AG04450 (cell line): ENCODE results near the gene ARG2. TPM values are rescaled to one million over a fixed set of nuclear protein-coding genes. Genes with fewer than 3 reads are reported as not detected.
A peak's percentile ranks its signal among the peaks of the same experiment; 100 is the strongest.

Experiments
- CTCF ChIA-PET: fragments of 300-600, 350-600 bp; formaldehyde crosslinking; extraction: SDS; loops from one replicate; lab custom pipeline; 2022; ENCODE audit warnings: antibody characterized with exemption, inconsistent platforms; lab: Charles Lee
- POLR2A ChIA-PET: fragments of 350-600 bp; formaldehyde crosslinking; extraction: SDS; loops from one replicate; lab custom pipeline; 2021; ENCODE audit warnings: antibody characterized with exemption, inconsistent platforms; lab: Yijun Ruan, JAX
- DNase-seq: peaks from one replicate; pipeline ENCODE4 v3.0.0-alpha.2; 2011; ENCODE audit warnings: low read depth, low spot score
- H3K27ac ChIP-seq: one replicate; pipeline ENCODE4 v1.5.1; 2012; ENCODE audit warnings: low read depth, low read length, control low read depth
- H3K27me3 ChIP-seq: one replicate; pipeline ENCODE4 v1.6.0; 2012; ENCODE audit warnings: low read length; ENCODE audit not compliant: control insufficient read depth, insufficient read depth
- H3K4me3 ChIP-seq: 2 replicates; pipeline ENCODE4 v1.5.1; 2011; ENCODE audit warnings: mild to moderate bottlenecking, low read depth, low read length, control low read depth
- H3K9me3 ChIP-seq: 2 replicates; pipeline ENCODE4 v1.5.1; 2012; ENCODE audit warnings: low read length; ENCODE audit not compliant: control insufficient read depth, insufficient read depth
- CTCF ChIP-seq: IDR thresholded peaks from 2 replicates; pipeline ENCODE4 v1.5.1; 2011; ENCODE audit warnings: low read depth, low read length, control low read depth, inconsistent platforms
- polyA plus RNA-seq: library from polyadenylated mRNA; depleted of rRNA; stranded (reverse); fragments of >200 nt; gene quantifications from 2 replicates; pipeline ENCODE4 v1.2.3, GENCODE V29; 2011

The ARG2 gene
- polyA plus RNA-seq, 1 experiment, result 2.6 TPM

GRCh38 chr14:67679006-67679405 lies 59.3 kb downstream of the ARG2 start:
- TF ChIP-seq CTCF, result no peak
- no peaks in the 10 kb centered on the region for H3K27me3 ChIP-seq
- H3K9me3 ChIP-seq, result no peaks in the 10 kb centered on the region
- no peak for DNase-seq
- no peak overlapping the region for H3K4me3 ChIP-seq
- ChIA-PET CTCF (interaction anchor here (1.8 kb wide), 1 partner anchor 12 kb away, joined by 6 read pairs; no protein-coding TSS in a partner anchor), POLR2A (no interaction called here)
- no peak overlapping the region for H3K27ac ChIP-seq

GRCh38 chr14:67680121-67680602 lies 60.4 kb downstream of the ARG2 start:
- POLR2A ChIA-PET, result interaction anchor here (1.7 kb wide), 1 partner anchor 15 kb away, joined by 7 read pairs; the partner anchor contains the start of gene RDH11
- peak overlapping the region; percentile 73 for H3K27ac ChIP-seq
- peak; percentile 59 for DNase-seq
- H3K9me3 ChIP-seq, result no peaks in the 10 kb centered on the region
- TF ChIP-seq CTCF, result no peak
- H3K27me3 ChIP-seq, result no peaks in the 10 kb centered on the region
- CTCF ChIA-PET, result interaction anchor here (1.8 to 3.8 kb wide), 2 partner anchors 13 to 24 kb away, joined by 6 to 16 read pairs; no protein-coding TSS in a partner anchor
- no peak overlapping the region for H3K4me3 ChIP-seq

- ChIA-PET CTCF (interaction anchor here (3.8 kb wide), 1 partner anchor 23 kb away, joined by 16 read pairs; no protein-coding TSS in a partner anchor), POLR2A (interaction anchor here (1.7 kb wide), 1 partner anchor 14 kb away, joined by 7 read pairs; the partner anchor contains the start of gene RDH11)
- no peak overlapping the region for H3K4me3 ChIP-seq
- no peak for DNase-seq
- no peaks in the 10 kb centered on the region for H3K9me3 ChIP-seq
- no peak for TF ChIP-seq CTCF
- peak overlapping the region; percentile 73 for H3K27ac ChIP-seq
- no peaks in the 10 kb centered on the region for H3K27me3 ChIP-seq
Observed at GRCh38 chr14:67680941-67681340, 61.2 kb downstream of the ARG2 start.

- no peak for TF ChIP-seq CTCF
- POLR2A ChIA-PET, result no interaction called here
- no peak for DNase-seq
- no peak overlapping the region for H3K27ac ChIP-seq
- CTCF ChIA-PET, result interaction anchor here (0.6 kb wide), 1 partner anchor 324 kb away, joined by 3 read pairs; the partner anchor contains the start of gene ATP6V1D
- H3K4me3 ChIP-seq, result no peak overlapping the region
- H3K9me3 ChIP-seq, result no peaks in the 10 kb centered on the region
- no peaks in the 10 kb centered on the region for H3K27me3 ChIP-seq
Observed at GRCh38 chr14:67683842-67684241, 64.1 kb downstream of the ARG2 start.

- POLR2A ChIA-PET, result interaction anchor here (1.0 kb wide), 1 partner anchor 15 kb away, joined by 3 read pairs; the partner anchor contains the start of gene VTI1B
Observed at GRCh38 chr14:67690011-67690410, 70.3 kb downstream of the ARG2 start.

More at GRCh38 chr14:67690011-67690410, 70.3 kb downstream of the ARG2 start:
- CTCF ChIA-PET, result interaction anchor here (3.9 kb wide), 1 partner anchor 15 kb away, joined by 13 read pairs; no protein-coding TSS in a partner anchor
- Histone ChIP-seq H3K9me3 (no peaks in the 10 kb centered on the region), H3K4me3 (no peak overlapping the region), H3K27ac (peak overlapping the region; percentile 21), H3K27me3 (no peaks in the 10 kb centered on the region)
- DNase-seq, result no peak
- no peak for TF ChIP-seq CTCF
